ENCODE measurements around the gene VGLL4. TPM values are rescaled to one million over a fixed set of nuclear protein-coding genes. Genes with fewer than 3 reads are reported as not detected.

Gene VGLL4
- polyA plus RNA-seq, 3 donors from 2014 or later: 11.9 to 44.4 (median 25.6) TPM

- H3K36me3 Mint-ChIP-seq: no peaks in the 10 kb centered on the region
- no peak overlapping the region for H3K4me3 Mint-ChIP-seq
- no peak for DNase-seq
- H3K27ac Mint-ChIP-seq: no peak overlapping the region
- H3K27me3 Mint-ChIP-seq (ENCODE audit: low read depth in 3 of 3): peaks cover 0 to 2% (median 0%) of the 10 kb centered on the region in 3 donors
- no peaks in the 10 kb centered on the region for H3K9me3 Mint-ChIP-seq
- no peaks in the 10 kb centered on the region for H3K4me1 Mint-ChIP-seq
Observed at GRCh38 chr3:11662392-11662990, 18.8 kb upstream of the VGLL4 start.

- Mint-ChIP-seq H3K4me1 (no peaks in the 10 kb centered on the region), H3K9me3 (no peaks in the 10 kb centered on the region), H3K27ac (peak overlapping the region in 1 of 6 donors; percentile 60), H3K4me3 (no peak overlapping the region), H3K36me3 (no peaks in the 10 kb centered on the region), H3K27me3 (ENCODE audit: low read depth in 3 of 3) (peaks cover 0 to 2% (median 0%) of the 10 kb centered on the region in 3 donors)
- no peak for DNase-seq
Observed at GRCh38 chr3:11661827-11662226, 18.1 kb upstream of the VGLL4 start.

- no peak overlapping the region for H3K4me3 Mint-ChIP-seq
- no peak for DNase-seq
- H3K27ac Mint-ChIP-seq: no peak overlapping the region
- H3K4me1 Mint-ChIP-seq: no peaks in the 10 kb centered on the region
- no peaks in the 10 kb centered on the region for H3K9me3 Mint-ChIP-seq
- H3K36me3 Mint-ChIP-seq: no peaks in the 10 kb centered on the region
- H3K27me3 Mint-ChIP-seq (ENCODE audit: low read depth in 3 of 3): peaks cover 0 to 2% (median 2%) of the 10 kb centered on the region in 3 donors
Observed at GRCh38 chr3:11661052-11661656, 17.4 kb upstream of the VGLL4 start.

GRCh38 chr3:11660242-11660641, 16.5 kb upstream of the VGLL4 start:
- peaks cover 0 to 2% (median 2%) of the 10 kb centered on the region in 3 donors for H3K27me3 Mint-ChIP-seq (ENCODE audit: low read depth in 3 of 3)
- H3K27ac Mint-ChIP-seq: peak overlapping the region in 1 of 6 donors; percentile 40
- H3K36me3 Mint-ChIP-seq: no peaks in the 10 kb centered on the region
- H3K9me3 Mint-ChIP-seq: no peaks in the 10 kb centered on the region
- no peak overlapping the region for H3K4me3 Mint-ChIP-seq
- H3K4me1 Mint-ChIP-seq: no peaks in the 10 kb centered on the region
- no peak for DNase-seq

GRCh38 chr3:11658180-11658579, 14.5 kb upstream of the VGLL4 start:
- no peak for DNase-seq
- Mint-ChIP-seq H3K4me1 (no peaks in the 10 kb centered on the region), H3K36me3 (no peaks in the 10 kb centered on the region), H3K27me3 (ENCODE audit: low read depth in 3 of 3) (peaks cover 0 to 2% (median 2%) of the 10 kb centered on the region in 3 donors), H3K27ac (no peak overlapping the region), H3K4me3 (no peak overlapping the region), H3K9me3 (no peaks in the 10 kb centered on the region)

- Mint-ChIP-seq H3K4me3 (no peak overlapping the region), H3K4me1 (no peaks in the 10 kb centered on the region), H3K36me3 (no peaks in the 10 kb centered on the region), H3K27ac (peak overlapping the region in 2 of 6 donors; percentile 39 to 76), H3K27me3 (ENCODE audit: low read depth in 3 of 3) (peaks cover 0 to 2% (median 2%) of the 10 kb centered on the region in 3 donors), H3K9me3 (no peaks in the 10 kb centered on the region)
- no peak for DNase-seq
Observed at GRCh38 chr3:11655196-11655928, 11.6 kb upstream of the VGLL4 start.

- H3K27me3 Mint-ChIP-seq (ENCODE audit: low read depth in 3 of 3): peaks cover 0 to 2% (median 0%) of the 10 kb centered on the region in 3 donors
- no peaks in the 10 kb centered on the region for H3K36me3 Mint-ChIP-seq
- no peak overlapping the region for H3K4me3 Mint-ChIP-seq
- no peaks in the 10 kb centered on the region for H3K9me3 Mint-ChIP-seq
- no peaks in the 10 kb centered on the region for H3K4me1 Mint-ChIP-seq
- H3K27ac Mint-ChIP-seq: no peak overlapping the region
- no peak for DNase-seq
Observed at GRCh38 chr3:11654166-11654565, 10.5 kb upstream of the VGLL4 start.

GRCh38 chr3:11653298-11654055, 9.8 kb upstream of the VGLL4 start:
- Mint-ChIP-seq H3K27me3 (ENCODE audit: low read depth in 3 of 3) (peaks cover 0 to 2% (median 0%) of the 10 kb centered on the region in 3 donors), H3K4me3 (no peak overlapping the region), H3K36me3 (no peaks in the 10 kb centered on the region), H3K9me3 (no peaks in the 10 kb centered on the region), H3K27ac (no peak overlapping the region), H3K4me1 (no peaks in the 10 kb centered on the region)
- no peak for DNase-seq

GRCh38 chr3:11651900-11652299, 8.2 kb upstream of the VGLL4 start:
- Mint-ChIP-seq H3K27me3 (ENCODE audit: low read depth in 3 of 3) (peaks cover 0 to 2% (median 2%) of the 10 kb centered on the region in 3 donors), H3K9me3 (no peaks in the 10 kb centered on the region), H3K27ac (no peak overlapping the region), H3K4me3 (no peak overlapping the region), H3K4me1 (no peaks in the 10 kb centered on the region), H3K36me3 (no peaks in the 10 kb centered on the region)
- DNase-seq: peak; percentile 32 to 44 (median 41)

GRCh38 chr3:11651477-11651876, 7.8 kb upstream of the VGLL4 start:
- no peaks in the 10 kb centered on the region for H3K36me3 Mint-ChIP-seq
- no peak overlapping the region for H3K4me3 Mint-ChIP-seq
- DNase-seq: no peak
- no peak overlapping the region for H3K27ac Mint-ChIP-seq
- peaks cover 0 to 2% (median 0%) of the 10 kb centered on the region in 3 donors for H3K27me3 Mint-ChIP-seq (ENCODE audit: low read depth in 3 of 3)
- no peaks in the 10 kb centered on the region for H3K9me3 Mint-ChIP-seq
- no peaks in the 10 kb centered on the region for H3K4me1 Mint-ChIP-seq

- Mint-ChIP-seq H3K27ac (peak overlapping the region in 1 of 6 donors; percentile 20), H3K4me1 (no peaks in the 10 kb centered on the region), H3K36me3 (no peaks in the 10 kb centered on the region)
Observed at GRCh38 chr3:11650391-11650790, 6.7 kb upstream of the VGLL4 start.

GRCh38 chr3:11648735-11649134, 5.0 kb upstream of the VGLL4 start:
- Mint-ChIP-seq H3K27ac (no peak overlapping the region), H3K4me3 (no peak overlapping the region), H3K36me3 (no peaks in the 10 kb centered on the region), H3K9me3 (no peaks in the 10 kb centered on the region), H3K4me1 (peaks cover 5 to 7% of the 10 kb centered on the region in 2 donors), H3K27me3 (ENCODE audit: low read depth in 3 of 3) (peaks cover 0 to 2% (median 0%) of the 10 kb centered on the region in 3 donors)
- DNase-seq: no peak

More at GRCh38 chr3:11650391-11650790, 6.7 kb upstream of the VGLL4 start:
- Mint-ChIP-seq H3K4me3 (no peak overlapping the region), H3K27me3 (ENCODE audit: low read depth in 3 of 3) (peaks cover 0 to 2% (median 0%) of the 10 kb centered on the region in 3 donors), H3K9me3 (no peaks in the 10 kb centered on the region)
- no peak for DNase-seq

- Mint-ChIP-seq H3K36me3 (no peaks in the 10 kb centered on the region), H3K27me3 (ENCODE audit: low read depth in 3 of 3) (peaks cover 13 to 25% (median 13%) of the 10 kb centered on the region in 3 donors)
Observed at GRCh38 chr3:11643201-11643603, 513 bp downstream of the VGLL4 start.

More at GRCh38 chr3:11643201-11643603, 513 bp downstream of the VGLL4 start:
- Mint-ChIP-seq H3K9me3 (no peaks in the 10 kb centered on the region), H3K27ac (peak overlapping the region; percentile 93 to 99 (median 98)), H3K4me1 (peaks cover 42 to 56% of the 10 kb centered on the region in 2 donors), H3K4me3 (peak overlapping the region; percentile 92 to 99 (median 98))
- peak in 1 of 3 donors; percentile 34 for DNase-seq
